COLO668 (cell line): ENCODE results near the gene GTPBP6.
"Not testable (repeated sequence)": the region's sequence is repeated elsewhere in the genome, so short reads cannot be mapped to it uniquely, and the experiment has no call there.

Experiments used
- DNase-seq: peaks from one replicate; lab custom pipeline; 2025; ENCODE audit not compliant: unreplicated experiment; lab: John Stamatoyannopoulos, UW

Gene GTPBP6

GRCh38 chrX:336227-336626, 17.6 kb upstream of the GTPBP6 start:
- no peak for DNase-seq

- no peak for DNase-seq
Measured at GRCh38 chrX:335758-336155, 17.2 kb upstream of the GTPBP6 start.

DNA sequence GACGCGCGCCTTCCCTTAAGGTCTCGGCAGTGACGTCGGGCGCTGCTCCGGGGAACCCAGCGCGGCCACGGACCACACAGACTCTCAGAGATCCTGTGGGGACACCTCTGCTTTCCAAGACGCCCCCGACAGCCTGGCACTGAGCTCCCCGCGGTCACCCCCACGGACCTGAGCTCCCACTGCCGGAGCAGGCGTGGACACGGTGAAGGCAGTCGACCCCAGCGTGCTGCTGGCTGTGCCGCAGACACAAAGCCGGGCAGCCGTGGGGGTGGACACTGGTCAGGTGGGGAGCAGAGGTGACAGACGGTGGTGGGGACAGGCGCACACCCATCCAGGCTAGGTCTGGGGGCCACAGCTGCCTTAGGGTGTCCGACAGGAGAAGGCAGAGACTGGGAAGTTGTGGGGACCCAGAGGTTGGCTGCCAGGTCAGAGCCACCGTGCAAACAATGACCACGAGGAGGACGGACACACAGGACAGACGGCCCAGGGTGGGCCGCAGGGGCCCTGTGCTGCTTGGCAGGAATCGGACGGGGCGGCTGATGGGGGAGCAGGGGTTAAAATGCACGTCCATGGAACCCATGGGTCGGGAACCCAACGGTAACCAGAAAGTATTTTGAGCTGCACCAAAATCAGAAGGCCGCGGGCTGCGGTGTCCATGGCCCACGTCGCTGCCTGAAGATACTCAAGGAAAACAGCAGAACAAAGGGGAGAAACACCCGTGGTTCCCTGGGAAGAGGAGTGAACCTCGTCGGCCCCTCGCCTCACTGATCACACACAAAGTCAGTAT, 16.6 kb upstream of the GTPBP6 start:
- no peak for DNase-seq

DNA sequence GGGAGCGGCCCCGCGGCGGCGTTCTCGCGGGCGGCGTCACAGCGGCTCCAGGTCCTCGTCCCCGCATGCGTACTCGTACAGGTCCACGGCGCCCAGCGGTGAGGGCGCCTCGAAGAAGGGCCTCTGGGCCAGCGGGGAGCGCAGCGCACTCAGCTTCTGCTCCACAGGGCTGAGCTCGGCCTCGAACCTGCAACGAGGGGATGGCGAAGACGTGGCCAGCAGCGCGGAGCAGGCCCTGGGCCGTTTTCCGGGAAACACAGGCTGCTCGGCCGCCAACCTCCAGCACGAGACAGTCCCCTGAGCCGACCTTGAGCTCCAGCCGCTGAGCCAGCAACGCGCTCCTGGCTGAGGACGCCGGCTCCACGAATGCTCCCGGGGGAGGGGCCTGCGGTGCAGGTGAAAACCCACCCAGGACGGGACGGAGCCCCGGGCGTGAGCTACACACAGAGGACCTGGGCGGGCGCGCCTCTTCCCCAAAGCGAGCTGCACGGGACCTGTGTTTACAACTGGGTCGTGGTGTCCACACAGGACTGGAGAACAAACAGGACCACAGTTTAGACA, 15.8 kb upstream of the GTPBP6 start:
- DNase-seq, result no peak

DNA sequence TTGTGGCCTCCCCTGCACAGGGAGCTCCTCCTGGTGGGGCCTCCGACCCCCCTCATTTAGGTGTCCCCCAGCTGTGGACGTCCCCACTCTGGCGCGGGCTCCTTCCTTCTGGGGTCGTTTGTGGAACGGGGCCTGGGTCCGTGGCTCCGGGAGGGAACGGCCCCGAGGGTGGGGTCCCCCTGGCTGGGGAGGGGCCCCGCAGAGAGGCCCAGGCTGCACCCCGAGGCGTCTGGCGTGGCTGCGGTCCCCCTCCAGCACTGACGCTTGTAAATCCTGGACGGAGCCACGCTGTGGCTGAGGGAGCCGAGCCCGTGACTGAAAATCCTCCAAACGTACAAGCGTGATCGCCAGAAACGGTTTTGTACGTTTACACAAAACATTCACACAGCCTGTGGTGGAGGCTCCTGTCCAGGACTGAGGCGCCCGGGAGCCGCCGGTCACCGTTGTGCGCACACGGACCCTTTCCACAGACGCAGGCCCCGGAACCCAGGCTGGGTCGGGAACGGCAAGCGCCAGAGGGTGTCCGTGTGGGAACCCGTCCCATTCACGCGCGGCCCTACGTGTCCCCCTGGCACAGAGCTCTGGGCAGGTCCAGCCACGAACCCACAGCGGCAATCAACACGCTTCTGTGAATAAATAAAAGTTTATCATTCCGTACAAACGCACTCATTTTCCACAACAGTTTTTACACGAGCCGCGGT, 15.2 kb upstream of the GTPBP6 start:
- no peak for DNase-seq

DNA sequence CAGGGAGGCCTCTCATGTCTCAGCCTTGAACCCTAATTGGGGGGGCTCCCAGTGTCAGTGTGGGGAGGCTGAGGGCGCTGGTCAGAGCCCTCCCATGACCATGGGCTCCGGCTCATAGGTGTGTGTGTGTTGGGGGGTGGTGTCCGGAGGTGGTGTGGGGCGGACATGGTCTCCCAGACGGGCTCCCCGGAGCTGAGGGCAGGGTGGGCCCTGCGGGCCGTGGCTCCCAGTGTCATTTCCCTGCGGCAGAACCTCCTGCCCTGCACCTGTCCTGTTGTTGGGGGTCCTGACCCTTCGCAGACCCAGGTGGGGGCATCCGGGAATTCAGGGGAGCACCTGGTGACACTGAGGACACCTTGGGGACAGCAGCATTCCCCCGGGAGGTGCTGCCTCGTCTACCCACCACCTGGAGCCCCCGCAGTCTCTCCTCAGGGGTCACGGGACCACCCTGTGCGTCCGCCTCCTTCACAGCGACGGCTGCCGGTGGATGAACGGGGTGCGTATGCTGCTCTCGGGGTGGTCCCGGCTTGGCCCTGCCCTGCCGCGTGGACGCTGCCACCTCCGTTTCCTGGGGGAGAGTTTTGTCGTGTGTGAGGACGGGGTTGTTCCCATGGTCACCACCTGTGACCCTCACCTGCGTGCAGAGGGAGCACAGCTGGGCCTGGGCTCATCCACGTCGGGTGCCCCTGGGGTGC, 14.5 kb upstream of the GTPBP6 start:
- no peak for DNase-seq

DNA sequence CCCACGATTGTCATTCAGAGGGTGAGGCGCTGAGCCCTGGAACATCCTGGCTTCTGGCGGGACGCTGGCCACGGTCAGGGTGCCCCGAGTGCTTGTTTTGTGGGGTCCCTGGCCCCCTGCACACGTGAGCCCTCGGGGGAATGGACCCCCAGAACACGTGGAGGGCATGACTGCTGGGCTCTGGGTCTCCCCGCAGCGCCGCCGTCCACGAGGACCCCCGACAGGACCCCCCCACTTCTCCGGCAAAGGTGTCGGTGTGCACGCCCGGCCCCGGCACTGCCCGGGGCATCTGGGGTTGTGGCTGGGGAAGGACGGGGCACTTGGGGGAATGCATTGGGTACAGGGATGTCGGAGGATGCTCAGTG, 13.9 kb upstream of the GTPBP6 start:
- DNase-seq, result no peak

- DNase-seq, result no peak
Measured at GRCh38 chrX:331825-332495, 13.4 kb upstream of the GTPBP6 start.

DNA sequence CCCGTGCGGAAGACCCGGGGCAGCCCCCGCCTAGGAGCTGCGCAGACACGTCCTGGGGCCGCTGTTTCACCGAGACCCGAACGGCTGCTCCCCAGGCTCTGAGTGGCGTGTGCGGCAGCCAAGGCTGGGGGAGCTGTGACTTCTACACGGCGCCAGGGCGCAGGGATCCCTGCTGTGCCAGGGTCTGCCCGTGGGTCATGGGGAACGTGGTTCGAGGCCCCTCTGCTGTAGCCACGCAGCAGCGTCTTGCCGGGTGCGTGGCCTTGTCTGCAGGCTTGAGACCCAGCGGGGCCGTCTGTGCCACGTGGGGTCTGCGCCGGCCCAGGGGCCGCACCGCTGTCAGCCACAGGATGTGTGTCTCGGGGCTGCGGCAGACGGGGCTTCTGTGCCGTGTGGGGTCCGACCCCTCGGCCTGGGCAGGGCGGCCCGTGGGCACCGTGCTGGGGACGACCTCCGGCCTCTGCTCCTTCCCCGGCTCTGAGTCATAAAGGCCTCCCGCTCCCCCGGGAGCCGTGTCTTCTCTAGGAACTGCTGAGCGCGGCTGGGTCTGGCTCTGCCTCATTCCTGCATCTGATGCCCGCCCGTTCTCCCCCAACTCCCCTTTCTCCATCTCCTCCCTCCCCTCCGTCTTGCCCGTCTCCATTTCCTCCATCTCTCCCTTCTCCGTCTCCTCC, 12.7 kb upstream of the GTPBP6 start:
- no peak for DNase-seq

- no peak for DNase-seq
Measured at GRCh38 chrX:330726-331150, 12.1 kb upstream of the GTPBP6 start.

GRCh38 chrX:330141-330725, 11.6 kb upstream of the GTPBP6 start:
- DNase-seq, result not testable (repeated sequence)

DNA sequence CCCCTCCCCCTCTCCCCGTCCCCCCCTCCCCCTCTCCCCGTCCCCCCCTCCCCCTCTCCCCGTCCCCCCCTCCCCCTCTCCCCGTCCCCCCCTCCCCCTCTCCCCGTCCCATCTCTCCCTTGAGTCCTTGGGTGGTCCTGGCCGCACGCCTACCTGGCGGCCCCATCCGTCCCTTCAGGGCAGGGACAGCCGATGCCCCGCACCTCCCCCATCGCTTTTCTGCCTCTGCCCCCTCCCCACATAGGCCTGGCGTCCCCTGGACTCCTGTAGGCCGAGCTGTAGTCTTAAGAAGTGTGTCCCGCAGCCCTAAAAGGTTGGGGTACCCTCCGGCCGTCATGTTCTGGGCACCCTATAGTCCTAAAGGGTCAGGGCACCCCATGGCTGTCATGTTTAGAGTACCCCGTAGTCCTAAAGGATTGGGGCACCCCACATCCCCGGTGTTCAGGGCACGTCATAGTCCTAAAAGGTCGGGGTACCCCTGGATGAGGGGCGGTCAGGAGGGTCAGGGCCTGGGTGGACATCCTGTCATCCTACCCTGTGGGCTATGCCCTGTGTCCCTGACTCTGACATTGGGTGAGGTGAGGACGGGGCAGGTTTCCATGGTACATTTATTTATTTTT, 10.8 kb upstream of the GTPBP6 start:
- DNase-seq, result no peak

DNA sequence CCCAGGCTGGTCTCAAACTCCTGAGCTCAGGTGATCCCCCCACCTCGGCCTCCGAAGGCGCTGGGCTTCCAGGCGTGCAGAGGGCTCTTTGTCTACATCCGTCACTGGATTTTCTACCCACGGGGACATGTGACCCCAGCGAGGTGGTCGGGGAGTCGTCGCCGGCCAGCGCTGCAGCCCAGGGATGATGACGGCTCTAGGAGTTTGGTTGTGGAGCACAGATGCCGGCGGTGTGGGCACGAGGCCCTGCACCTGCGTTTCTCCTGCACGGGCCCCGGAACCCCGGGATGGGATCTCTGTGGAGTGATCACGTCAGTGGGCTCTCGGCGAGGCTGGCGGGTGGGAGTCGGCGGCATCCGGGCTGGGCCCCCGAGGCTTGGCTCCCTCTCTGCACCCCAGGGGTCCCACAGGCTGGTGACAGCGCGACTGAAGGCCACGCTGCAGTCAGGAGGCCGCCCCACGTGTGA, 9.1 kb upstream of the GTPBP6 start:
- DNase-seq, result no peak

DNA sequence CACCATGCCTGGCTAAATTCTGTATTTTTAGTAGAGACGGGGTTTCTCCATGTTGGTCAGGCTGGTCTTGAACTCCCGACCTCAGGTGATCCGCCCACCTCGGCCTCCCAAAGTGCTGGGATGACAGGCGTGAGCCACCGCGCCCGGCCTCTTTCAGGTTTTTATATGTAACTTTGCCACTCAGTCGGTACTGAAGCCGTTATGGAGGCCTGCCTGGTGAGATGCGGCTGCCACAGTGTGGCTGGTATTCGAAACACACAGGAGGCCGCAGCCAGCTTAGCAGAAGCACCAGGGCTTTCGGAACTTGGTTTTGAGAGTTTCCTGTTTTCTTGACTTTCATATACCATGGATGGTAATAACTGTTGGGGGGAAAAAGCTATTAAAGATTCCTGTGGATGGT, 6.1 kb upstream of the GTPBP6 start:
- not testable (repeated sequence) for DNase-seq

GRCh38 chrX:323721-324628, 5.4 kb upstream of the GTPBP6 start:
- DNase-seq, result no peak

DNA sequence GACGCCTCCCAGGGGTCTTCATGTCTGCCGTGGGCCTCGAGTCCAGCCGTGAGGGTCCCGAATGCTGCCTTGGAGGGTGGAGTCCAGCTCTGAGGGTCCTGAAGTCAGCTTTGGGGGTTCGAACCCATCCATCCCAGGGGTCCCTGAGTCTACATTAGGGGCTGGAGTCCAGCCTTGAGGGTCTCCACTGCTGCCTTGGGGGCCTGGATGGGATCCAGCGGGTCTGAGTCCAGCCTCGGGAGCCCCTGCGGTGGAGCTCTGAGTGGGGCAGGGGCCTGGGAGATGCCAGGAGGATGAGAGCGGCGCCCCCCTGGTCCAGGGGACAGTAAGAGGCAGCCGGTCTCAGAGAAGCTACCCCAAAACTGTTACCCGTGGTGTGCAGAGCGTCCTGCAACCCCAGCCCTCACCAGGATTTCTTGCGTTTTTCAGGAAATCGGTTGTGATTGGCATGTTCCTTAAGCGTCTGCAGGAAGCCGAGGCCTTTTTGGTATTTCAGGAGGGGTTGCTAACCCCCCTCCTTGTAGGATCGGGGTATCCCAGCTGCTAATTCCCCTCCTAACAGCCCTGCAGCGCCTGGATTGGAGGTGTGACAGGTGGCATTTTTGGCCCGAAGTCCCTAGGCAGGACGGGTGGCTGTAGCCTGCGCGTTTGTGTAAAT, 1.7 kb upstream of the GTPBP6 start:
- no peak for DNase-seq

- no peak for DNase-seq
Measured at GRCh38 chrX:319579-320125, 1.1 kb upstream of the GTPBP6 start.
